HL-60 (cell line): ENCODE data around the gene CLDN10.

Source experiments
- DNase-seq, 2 experiments: peaks; one replicate each; pipeline ENCODE4 v3.0.0-alpha.2; 2010 to 2020; ENCODE audit warnings: low read depth in 1 of 2, low spot score in 1 of 2
- H3K27ac ChIP-seq: fragments of 250-450 bp; sonication (Bioruptor Pico); replicated peaks from 2 replicates; pipeline ENCODE4 v1.5.1; 2020; ENCODE audit warnings: mild to moderate bottlenecking, moderate library complexity
- H3K27me3 ChIP-seq: fragments of 250-450 bp; sonication (Bioruptor Pico); 2 replicates; pipeline ENCODE4 v1.5.1; 2021; ENCODE audit warnings: mild to moderate bottlenecking, moderate library complexity; ENCODE audit not compliant: insufficient read depth, poor library complexity, severe bottlenecking
- H3K4me3 ChIP-seq: replicated peaks from 2 replicates; pipeline ENCODE4 v1.5.1; 2011; ENCODE audit warnings: mild to moderate bottlenecking, control low read depth, low read length; ENCODE audit not compliant: insufficient read depth
- GABPA ChIP-seq: IDR thresholded peaks from 2 replicates; pipeline ENCODE4 v1.6.1; 2012; ENCODE audit warnings: low read depth
- POLR2AphosphoS5 ChIP-seq: IDR thresholded peaks from 2 replicates; pipeline ENCODE4 v1.6.1; 2012; ENCODE audit warnings: low read depth
- SPI1 ChIP-seq: IDR thresholded peaks from 2 replicates; pipeline ENCODE4 v1.6.1; 2012; ENCODE audit warnings: low read depth, mild to moderate bottlenecking, borderline replicate concordance
- TF ChIP-seq, protein P1 (sequence below): IDR thresholded peaks from 2 replicates; pipeline ENCODE4 v1.6.1; 2012; ENCODE audit warnings: low read depth; ENCODE audit not compliant: insufficient replicate concordance
- TF ChIP-seq, protein P2 (sequence below): IDR thresholded peaks from one replicate; pipeline ENCODE4 v1.5.1; 2011; ENCODE audit warnings: low read length, control low read depth, inconsistent platforms; ENCODE audit not compliant: insufficient read depth

The CLDN10 gene

GRCh38 chr13:95509521-95510310 is 42.8 kb upstream of the CLDN10 start:
- peak overlapping the region; percentile 80 for H3K27ac ChIP-seq
- TF ChIP-seq GABPA (no peak; the same call in 1 of the 2 replicates), SPI1 (peak; percentile 99), POLR2AphosphoS5 (peak; percentile 46; the same call in 1 of the 2 replicates)
- TF ChIP-seq, protein P1, sequence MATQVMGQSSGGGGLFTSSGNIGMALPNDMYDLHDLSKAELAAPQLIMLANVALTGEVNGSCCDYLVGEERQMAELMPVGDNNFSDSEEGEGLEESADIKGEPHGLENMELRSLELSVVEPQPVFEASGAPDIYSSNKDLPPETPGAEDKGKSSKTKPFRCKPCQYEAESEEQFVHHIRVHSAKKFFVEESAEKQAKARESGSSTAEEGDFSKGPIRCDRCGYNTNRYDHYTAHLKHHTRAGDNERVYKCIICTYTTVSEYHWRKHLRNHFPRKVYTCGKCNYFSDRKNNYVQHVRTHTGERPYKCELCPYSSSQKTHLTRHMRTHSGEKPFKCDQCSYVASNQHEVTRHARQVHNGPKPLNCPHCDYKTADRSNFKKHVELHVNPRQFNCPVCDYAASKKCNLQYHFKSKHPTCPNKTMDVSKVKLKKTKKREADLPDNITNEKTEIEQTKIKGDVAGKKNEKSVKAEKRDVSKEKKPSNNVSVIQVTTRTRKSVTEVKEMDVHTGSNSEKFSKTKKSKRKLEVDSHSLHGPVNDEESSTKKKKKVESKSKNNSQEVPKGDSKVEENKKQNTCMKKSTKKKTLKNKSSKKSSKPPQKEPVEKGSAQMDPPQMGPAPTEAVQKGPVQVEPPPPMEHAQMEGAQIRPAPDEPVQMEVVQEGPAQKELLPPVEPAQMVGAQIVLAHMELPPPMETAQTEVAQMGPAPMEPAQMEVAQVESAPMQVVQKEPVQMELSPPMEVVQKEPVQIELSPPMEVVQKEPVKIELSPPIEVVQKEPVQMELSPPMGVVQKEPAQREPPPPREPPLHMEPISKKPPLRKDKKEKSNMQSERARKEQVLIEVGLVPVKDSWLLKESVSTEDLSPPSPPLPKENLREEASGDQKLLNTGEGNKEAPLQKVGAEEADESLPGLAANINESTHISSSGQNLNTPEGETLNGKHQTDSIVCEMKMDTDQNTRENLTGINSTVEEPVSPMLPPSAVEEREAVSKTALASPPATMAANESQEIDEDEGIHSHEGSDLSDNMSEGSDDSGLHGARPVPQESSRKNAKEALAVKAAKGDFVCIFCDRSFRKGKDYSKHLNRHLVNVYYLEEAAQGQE, result peak; percentile 22
- TF ChIP-seq, protein P2, sequence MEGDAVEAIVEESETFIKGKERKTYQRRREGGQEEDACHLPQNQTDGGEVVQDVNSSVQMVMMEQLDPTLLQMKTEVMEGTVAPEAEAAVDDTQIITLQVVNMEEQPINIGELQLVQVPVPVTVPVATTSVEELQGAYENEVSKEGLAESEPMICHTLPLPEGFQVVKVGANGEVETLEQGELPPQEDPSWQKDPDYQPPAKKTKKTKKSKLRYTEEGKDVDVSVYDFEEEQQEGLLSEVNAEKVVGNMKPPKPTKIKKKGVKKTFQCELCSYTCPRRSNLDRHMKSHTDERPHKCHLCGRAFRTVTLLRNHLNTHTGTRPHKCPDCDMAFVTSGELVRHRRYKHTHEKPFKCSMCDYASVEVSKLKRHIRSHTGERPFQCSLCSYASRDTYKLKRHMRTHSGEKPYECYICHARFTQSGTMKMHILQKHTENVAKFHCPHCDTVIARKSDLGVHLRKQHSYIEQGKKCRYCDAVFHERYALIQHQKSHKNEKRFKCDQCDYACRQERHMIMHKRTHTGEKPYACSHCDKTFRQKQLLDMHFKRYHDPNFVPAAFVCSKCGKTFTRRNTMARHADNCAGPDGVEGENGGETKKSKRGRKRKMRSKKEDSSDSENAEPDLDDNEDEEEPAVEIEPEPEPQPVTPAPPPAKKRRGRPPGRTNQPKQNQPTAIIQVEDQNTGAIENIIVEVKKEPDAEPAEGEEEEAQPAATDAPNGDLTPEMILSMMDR, result no peak
- no peak overlapping the region for H3K4me3 ChIP-seq
- peak; percentile 72 to 91 for DNase-seq
- no peaks in the 10 kb centered on the region for H3K27me3 ChIP-seq

DNA sequence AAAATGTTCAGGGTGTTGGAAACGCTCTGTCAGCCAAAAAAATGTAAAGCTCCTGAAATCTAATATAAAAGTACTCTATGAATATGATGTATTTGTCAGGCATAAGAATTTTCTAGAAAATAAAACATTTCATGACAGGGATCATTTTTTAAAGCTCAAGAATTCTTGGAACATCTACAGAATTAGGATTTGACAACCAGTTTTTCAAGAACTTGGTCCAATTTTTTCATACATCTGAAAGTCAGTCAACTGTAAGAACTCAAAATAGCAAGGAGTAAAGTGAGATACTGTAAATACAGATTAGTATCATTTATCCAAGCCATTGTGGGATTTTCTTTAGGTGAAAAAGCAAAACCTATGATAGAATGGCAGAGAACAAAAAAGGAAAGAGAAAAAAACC is 41.6 kb upstream of the CLDN10 start:
- Histone ChIP-seq H3K4me3 (no peak overlapping the region), H3K27me3 (no peaks in the 10 kb centered on the region)

DNA sequence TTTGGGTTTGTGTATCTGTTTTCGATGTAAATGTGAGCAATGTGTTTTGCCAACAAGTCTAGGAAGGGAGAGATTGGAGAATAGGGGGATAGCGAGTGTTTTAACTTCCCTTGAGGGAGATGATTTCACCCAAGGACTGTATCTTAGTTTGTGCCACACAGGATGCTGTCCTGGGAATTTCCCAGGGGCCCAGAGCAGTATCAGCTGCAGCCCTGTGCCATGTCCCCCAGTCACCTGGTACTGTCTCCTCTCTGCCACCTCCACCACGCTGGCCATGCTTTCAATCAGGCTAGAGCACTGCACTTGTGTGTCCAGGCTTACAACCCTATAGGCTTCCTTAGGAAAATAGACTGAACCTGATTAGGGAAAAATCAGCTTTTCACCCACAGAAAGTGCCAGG is 40.1 kb upstream of the CLDN10 start:
- TF ChIP-seq SPI1 (no peak), POLR2AphosphoS5 (no peak), GABPA (no peak)
- TF ChIP-seq, protein P1, result no peak
- TF ChIP-seq, protein P2, result no peak
- DNase-seq, result no peak
- no peak overlapping the region for H3K27ac ChIP-seq

More for the DNA sequence above, 41.6 kb upstream of the CLDN10 start:
- DNase-seq, result no peak
- H3K27ac ChIP-seq, result peak overlapping the region; percentile 2
- TF ChIP-seq SPI1 (no peak), GABPA (no peak), POLR2AphosphoS5 (no peak)
- TF ChIP-seq, protein P2, result no peak
- TF ChIP-seq, protein P1, result no peak

More for the DNA sequence above, 40.1 kb upstream of the CLDN10 start:
- Histone ChIP-seq H3K27me3 (no peaks in the 10 kb centered on the region), H3K4me3 (no peak overlapping the region)
